Measurements from ENCODE around the gene ASS1.

The ASS1 gene

GRCh38 chr9:130477564-130477963 lies 32.8 kb downstream of the ASS1 start:
- DNase-seq, result no peak

DNA sequence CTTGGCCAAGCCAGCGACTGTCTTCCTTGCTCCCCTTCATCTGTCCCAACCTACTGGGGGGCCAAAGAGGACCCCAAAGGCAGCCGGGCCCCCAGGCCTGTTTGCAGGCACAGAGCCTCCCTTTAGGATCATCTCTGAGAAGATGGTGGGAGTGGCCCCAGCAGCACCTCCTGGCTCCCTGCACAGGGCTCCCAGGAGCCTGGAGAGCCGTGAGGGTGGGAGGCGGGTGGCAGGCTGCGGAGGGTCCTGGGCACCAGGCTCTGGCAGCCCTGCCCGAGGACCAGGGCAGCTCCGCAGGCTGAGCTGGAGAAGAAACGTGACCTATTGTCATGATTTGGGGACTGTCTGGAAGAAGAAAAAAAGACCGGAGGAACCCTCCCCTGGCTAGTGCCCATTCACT lies 33.4 kb downstream of the ASS1 start:
- no peak for DNase-seq

- no peak for DNase-seq
Observed at GRCh38 chr9:130478736-130479575, 34.2 kb downstream of the ASS1 start.

DNA sequence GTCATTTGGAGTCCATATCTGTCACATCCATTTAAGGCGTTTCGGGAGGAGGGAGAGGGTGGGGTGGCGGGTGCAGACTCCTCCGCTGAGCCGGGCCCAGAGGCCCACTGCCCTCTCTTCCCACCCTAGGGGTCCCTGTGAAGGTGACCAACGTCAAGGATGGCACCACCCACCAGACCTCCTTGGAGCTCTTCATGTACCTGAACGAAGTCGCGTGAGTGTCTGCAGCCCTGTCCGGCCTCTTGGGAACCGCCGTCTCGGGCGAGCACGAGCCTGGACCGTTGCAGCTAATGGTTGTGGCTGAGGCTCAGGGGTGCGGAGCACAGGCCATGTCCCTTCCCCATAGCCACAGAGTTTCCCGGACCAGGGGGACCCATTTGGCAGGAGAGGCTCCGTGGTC lies 34.8 kb downstream of the ASS1 start:
- DNase-seq, result no peak

GRCh38 chr9:130480673-130481072 lies 35.9 kb downstream of the ASS1 start:
- DNase-seq, result no peak

- DNase-seq, result no peak
Observed at GRCh38 chr9:130482463-130482862, 37.7 kb downstream of the ASS1 start.

DNA sequence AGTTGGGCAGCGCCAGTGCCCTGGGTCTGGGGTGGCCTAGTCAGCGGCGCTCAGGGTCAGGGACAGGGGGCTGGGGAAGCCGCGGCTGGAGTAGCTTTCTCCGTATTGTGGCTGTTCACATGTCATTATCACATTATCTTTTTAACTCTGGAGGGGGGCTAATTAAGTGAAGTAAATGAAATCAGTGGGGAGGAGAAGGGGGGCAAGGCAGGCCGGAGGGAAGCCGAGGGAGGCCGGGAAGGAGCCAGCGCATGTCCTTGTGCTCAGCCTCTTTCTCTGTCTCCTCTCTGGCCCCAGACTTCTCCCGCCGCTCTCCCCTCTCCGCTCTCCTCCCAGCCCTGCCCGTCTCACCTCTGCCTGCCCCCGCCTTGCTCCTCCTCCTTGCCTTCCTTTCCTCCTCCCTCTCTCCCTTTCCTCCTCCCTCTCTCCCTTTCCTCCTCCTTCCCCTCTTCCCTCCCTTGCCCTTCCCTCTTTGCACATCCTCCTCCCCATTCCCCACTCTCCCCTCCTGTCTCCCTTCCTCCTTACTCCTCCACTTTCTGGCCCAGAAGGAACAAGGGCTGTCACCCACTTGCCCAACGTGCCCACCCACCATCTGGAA lies 38.7 kb downstream of the ASS1 start:
- DNase-seq, result no peak

GRCh38 chr9:130484362-130485072 lies 39.8 kb downstream of the ASS1 start:
- no peak for DNase-seq

DNA sequence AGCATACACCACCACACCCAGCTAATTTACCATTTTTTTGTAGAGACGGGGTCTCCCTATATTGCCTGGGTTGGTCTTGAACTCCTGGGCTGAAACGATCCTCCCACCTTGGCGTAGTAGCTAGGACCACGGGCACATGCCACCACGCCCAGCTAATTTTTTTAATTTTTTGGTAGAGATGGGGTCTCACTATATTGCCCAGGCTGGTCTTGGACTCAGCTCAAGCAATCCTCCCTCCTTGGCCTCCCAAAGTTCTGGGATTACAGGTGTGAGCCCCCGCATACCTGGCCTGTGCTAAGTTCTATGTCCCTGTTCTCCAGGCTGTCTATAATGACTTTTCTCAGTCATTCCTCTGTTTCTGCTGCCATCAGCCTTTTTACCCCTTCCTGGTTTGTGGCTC lies 41.3 kb downstream of the ASS1 start:
- DNase-seq, result no peak

- DNase-seq, result no peak
Observed at GRCh38 chr9:130487500-130487899, 42.7 kb downstream of the ASS1 start.

GRCh38 chr9:130488621-130489330 lies 44.0 kb downstream of the ASS1 start:
- no peak for DNase-seq

GRCh38 chr9:130490981-130491380 lies 46.2 kb downstream of the ASS1 start:
- DNase-seq, result no peak

GRCh38 chr9:130491830-130492482 lies 47.2 kb downstream of the ASS1 start:
- DNase-seq, result no peak

GRCh38 chr9:130493021-130493420 lies 48.3 kb downstream of the ASS1 start:
- no peak for DNase-seq

DNA sequence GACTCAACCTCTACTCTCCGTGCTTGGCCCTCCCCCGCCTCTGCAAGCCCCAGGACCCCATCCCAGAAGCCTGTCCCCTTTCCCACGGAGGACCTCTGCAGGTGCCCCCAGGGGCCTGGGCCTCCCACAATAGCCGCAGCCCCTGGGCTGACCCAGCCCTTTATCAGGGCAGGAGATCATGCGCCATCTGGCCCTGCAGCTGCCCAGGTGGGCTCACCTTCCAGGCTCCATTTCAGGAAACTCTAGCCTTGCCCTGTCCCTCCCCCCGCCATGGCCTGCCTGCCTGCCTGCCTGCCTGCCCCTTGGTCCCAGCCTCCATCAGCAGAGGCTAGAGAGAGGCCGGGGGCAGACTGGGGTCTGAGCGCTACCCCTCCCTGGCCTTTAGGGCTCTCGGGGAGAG lies 48.7 kb downstream of the ASS1 start:
- no peak for DNase-seq

DNA sequence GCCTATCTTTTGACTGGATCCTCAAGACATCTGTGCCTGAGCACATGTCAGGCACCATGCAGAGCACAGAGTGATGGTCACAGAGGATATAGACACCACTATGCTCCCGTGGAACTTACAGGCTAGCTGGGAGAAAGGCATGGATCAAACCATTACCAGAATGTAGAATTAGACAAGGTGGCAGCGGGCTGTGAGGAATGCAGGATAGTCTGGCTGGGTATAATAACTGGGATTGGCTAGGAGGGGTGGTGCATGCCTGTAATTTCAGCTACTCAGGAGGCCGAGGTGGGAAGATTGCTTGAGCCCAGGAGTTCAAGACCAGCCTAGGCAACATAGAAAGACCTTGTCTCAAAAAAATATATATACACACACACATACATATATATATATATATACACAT lies 50.3 kb downstream of the ASS1 start:
- DNase-seq, result no peak

GRCh38 chr9:130497139-130497538 lies 52.4 kb downstream of the ASS1 start:
- no peak for DNase-seq

GRCh38 chr9:130498298-130498917 lies 53.6 kb downstream of the ASS1 start:
- no peak for DNase-seq

DNA sequence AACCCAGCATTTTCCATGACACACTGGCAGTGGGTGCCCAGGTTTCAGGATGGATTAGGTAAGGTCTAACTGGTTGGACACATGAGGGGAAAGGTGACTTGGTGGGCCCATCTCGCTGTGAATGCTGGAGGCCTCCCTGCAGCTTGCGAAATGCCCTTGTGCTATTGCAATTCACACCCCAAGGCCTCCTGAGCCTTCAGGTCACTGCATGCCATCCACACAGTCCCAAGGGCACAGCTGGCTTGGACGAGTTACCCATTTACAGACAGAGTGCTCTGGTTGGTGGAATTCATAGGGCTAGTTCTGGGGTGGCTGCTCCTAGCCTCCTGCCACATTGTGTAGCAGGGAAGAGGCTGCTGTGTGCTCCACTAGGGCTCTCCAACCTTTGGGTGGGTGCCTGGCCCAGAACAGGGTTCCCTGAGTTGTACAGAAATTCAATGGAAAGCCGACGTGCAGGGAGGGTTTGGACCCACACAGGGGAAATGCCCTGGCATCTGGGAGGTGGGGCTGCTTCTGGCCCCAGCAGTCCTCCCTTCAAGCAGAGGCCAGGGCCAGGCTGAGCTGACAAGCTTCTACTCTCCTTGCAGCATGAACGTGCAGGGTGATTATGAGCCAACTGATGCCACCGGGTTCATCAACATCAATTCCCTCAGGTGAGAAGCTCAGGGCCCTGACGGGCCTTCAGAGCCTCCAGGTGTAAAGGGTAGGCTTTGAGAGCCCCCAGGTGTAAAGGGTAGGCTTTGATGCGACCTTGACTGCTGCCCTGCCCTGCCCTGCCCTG lies 54.3 kb downstream of the ASS1 start:
- DNase-seq, result no peak

GRCh38 chr9:130499804-130500263 lies 55.1 kb downstream of the ASS1 start:
- DNase-seq, result no peak

Data from NCI-H526 treated with DMSO at 0.1 percent for 48 hours (cell line).